GM21529 (cell line): ENCODE results near the gene C1QTNF5.
A peak's percentile ranks its signal among the peaks of the same experiment; 100 is the strongest.

ENCODE experiments used
- ATAC-seq: cut with Tn5 transposase; IDR thresholded peaks from one replicate; pipeline ENCODE4 v1.9.1; 2021; ENCODE audit not compliant: unreplicated experiment

Gene C1QTNF5

GRCh38 chr11:119359365-119360214 is 18.9 kb upstream of the C1QTNF5 start:
- no peak for ATAC-seq

GRCh38 chr11:119357074-119357473 is 16.4 kb upstream of the C1QTNF5 start:
- no peak for ATAC-seq

DNA sequence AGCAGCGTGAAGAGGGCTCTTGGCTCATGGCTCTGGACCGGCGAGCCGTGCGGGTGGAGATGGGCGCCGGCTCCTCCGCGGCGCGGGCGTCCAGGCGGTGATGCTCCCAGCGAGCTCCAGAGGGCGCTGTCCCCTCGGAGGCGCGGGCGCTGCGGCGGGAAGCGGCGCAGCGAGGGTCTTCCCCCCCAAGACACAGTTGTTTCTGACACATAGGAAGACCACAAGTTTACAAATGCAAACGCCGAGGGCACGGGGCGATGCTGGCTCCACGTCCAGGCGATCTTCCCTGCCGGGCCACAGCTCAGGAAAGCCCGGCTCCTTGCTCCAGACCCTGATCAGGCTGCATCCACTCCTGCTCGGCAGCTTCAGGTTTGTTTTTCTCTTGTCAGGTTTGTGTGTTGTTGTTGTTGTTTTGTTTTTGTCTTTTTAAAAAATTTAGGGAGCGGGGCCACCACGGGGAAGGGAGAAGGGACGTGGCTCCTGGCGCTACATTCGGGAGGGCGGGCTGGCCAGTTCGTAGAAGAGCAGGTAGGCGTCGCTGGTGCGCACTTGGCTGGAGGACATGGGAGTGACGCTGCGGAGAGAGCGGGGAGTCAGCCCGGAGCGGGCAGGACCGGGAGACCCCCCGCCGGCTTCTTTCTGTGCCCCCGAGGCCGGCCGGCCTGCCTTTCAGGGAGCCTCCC is 15.8 kb upstream of the C1QTNF5 start:
- ATAC-seq: peak; percentile 78

DNA sequence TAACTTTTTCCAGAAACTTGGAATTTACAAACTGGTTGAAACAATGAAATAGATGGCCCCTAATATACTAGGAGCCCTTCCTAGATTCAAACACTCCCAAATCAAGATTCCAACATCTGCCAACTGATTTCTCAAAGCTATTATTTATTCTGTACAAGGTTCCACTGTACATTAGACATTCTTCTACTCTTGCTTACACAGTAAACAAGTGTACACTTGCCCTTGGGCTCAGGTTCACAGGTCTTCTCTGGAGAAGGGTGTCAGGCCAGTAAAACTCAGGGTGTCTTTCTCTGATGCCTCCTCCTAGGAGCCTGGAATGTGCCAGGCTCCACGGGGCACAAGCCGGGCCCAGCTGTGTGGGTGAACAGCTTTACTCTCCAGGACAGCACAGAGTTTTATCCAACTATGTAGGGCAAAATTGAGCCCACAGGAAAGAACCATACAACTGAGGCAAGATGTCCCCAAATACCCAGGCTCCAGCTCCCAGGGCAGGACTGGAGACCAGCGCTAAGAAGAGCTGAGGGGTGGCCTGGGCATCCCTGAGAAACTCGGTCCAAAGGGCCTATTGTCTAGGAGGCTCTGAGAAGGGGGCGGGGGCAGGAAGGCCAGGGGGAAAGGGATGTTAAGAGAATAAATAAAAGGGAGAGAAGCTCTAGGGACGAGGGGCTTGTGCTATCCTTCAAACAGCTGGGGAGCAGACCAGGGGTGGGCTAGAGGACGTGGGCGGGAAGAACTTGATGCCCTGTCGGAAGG is 14.6 kb upstream of the C1QTNF5 start:
- no peak for ATAC-seq

GRCh38 chr11:119352857-119353260 is 12.2 kb upstream of the C1QTNF5 start:
- no peak for ATAC-seq

DNA sequence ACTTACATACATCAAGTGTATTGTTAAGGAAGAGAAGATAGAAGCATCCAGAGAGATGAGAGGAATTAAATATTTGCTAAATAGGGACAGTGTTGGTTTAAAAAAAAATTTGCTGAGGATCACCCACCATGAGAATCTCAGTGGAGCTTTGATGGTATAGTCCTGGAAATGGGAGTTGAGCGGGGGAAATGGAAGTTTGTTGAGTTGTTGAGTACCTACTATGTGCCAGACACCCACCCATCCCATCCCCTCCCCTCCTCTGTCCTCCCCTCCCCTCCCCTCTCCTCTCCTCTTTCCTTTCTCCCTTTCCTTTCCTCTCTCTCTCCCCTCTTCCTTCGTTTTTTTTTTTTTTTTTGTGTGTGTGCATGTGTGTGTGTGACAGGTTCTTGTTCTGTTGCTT is 10.5 kb upstream of the C1QTNF5 start:
- no peak for ATAC-seq

DNA sequence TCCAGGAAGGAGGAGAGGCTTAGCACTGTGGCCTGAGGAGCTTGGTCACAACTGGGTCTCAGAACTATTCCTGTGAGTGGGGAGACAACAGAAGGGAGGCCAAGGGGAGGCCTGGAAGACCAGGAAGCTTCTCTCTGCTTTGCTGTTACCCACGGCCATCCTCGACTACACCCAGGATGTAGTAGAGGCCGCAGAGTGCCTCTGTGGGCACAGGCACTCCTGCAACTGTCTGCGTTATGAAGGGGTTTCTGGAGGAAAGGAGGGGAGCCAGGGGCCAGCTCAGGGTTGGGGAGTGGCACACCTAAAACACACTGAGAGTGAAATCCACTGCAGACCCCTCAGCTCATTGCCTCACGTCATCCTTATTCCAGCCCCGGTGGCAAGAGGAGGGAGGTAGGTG is 9.6 kb upstream of the C1QTNF5 start:
- ATAC-seq: no peak

GRCh38 chr11:119347940-119348605 is 7.4 kb upstream of the C1QTNF5 start:
- ATAC-seq: no peak

DNA sequence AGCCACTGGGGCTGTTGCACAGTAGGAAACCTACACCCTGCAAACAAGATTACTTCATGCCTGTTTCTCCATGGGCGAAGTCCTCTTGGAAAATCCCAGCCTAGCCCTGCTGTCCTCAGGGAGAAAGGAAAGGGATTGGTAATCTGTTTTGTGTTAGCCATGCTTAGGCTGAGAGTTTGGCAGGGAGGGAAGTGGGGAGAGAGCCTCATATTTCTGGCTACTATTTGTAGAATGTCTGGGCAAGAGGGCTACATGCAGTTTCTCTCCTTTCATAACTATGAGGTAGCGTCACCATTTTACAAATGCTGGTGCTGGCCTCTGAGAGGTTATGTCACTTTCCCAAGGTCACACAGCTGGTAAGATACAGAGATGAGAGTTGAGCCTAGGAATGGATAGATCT is 6.6 kb upstream of the C1QTNF5 start:
- ATAC-seq: no peak

DNA sequence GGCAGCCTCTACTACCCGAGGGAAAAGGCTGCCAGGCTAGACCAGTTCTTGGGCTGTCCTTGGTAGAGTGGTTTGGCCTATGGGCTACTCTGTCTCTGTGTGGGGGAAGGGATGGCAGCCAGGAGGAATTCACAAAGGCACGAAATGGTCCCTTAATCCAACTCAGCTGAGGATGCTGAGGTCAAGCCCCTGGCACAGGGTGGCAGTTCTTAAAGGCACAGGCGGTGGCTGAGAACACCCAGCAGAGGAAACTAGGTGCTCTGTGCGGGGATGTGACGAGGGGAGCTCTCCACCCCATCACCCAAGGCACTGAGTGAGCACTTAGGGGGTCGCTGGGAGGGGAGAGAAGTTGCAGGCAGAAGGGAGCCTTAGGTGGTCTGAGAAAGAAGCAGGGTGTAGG is 5.9 kb upstream of the C1QTNF5 start, which contains the start of gene MFRP:
TSS of gene MFRP (minus strand) at position 101 of the 400 bp plus-strand sequence. CDS start 192 bp downstream, outside the sequence.
- ATAC-seq: no peak

- no peak for ATAC-seq
These were observed 5.0 kb upstream of the C1QTNF5 start for GRCh38 chr11:119345685-119346084.

DNA sequence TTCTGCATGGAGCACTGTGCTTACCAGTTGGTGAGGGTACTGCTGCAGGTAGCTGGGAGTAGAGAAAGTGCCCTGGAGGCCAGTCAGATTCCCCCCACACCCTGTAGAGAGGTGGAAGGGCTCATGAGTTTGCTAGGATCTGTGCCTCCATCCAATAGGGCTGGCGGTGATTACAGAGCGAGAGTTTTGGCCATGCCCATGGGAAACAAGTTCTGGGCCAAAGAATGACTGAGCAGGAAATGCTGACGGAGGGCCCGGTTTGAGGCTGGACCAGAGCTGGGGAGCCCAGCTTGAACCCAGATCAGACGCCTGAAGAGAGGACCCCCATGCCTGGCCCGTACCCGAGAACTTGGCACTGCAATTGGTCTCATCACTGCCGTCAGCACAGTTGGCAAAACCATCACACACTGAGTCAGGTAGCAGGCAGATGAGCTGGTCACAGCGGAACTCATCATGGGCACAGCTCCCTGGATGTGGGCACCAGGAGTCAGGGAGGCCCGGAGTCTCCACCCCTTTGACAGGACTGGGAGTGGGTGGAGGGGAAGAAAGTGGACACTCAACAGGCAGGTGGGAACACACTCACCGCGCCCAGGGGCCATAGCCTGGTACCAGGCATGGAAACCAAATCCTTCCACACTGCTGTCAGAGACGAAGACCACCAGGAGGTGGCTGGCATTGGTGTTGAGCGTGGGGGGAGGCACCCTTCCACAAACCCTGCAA is 3.8 kb upstream of the C1QTNF5 start:
- no peak for ATAC-seq

DNA sequence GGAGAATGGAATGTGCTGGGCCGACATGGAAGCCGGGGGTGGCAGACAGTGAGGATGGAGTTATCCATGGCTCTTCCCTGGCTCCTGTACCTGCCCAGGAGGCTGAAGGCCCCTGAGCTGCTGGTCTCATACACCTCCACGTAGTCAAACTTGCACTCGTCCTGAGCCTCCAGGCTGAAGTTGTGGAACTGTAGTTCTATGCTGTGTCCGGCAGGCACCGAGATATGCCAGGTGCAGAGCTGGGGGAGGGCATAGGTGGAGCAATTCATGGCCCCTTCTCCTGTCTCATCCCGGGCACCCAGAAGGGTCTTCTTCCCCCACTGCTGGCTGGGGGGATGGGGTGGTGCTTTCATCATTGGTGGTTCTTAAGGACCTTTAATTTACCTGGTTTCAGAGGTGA is 3.0 kb upstream of the C1QTNF5 start:
- no peak for ATAC-seq

DNA sequence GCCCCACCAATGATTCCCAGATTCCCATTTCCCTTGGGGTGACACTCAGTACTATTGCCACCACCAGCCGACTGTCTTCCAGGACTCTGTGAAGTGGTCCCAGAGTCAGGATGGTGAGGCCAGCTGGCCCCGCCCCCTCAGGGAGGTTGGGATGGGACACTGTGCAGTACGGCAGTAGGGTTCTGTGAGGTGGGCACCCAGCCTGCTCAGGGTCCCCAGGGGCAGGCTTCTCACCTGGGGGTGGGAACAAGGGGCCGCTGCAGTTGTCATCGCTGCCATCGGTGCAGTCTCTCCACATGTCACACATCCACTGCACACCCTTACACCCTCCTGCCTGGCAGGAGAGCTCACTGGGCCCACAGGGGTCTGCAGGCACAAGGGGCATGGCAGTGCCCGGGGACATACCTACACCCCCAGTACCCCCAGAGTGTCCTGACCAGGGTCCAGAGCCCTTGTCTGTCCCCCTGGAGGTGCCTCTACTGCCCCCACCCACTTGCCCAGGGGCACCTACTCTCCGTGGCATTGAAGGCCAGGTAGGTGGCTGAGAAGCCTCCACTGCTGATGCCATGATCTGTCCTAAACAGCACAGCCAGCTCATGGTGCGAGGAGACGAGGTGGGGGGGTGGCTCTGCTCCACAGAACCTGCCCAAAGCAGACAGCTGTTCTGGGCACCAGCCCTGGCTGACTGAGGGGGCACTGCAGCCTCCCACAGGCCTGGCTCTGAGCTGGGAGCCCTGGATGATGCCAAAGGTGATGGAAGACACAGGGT is 1.9 kb upstream of the C1QTNF5 start:
- ATAC-seq: no peak

GRCh38 chr11:119342023-119342300 is 1.3 kb upstream of the C1QTNF5 start:
- no peak for ATAC-seq

- ATAC-seq: no peak
These were observed 739 bp upstream of the C1QTNF5 start for GRCh38 chr11:119341222-119342022.

- ATAC-seq: no peak
These were observed 921 bp downstream of the C1QTNF5 start for GRCh38 chr11:119339589-119340334.

GRCh38 chr11:119338965-119339588 is 1.6 kb downstream of the C1QTNF5 start:
- no peak for ATAC-seq
